ENCODE results near the gene COMTD1. TPM values are rescaled to one million over a fixed set of nuclear protein-coding genes. Genes with fewer than 3 reads are reported as not detected.

COMTD1 gene
- total and polyA plus RNA-seq, 2 of the 4 experiments (the other 2 are of a cell fraction), result 1.6 to 6.4 TPM

DNA sequence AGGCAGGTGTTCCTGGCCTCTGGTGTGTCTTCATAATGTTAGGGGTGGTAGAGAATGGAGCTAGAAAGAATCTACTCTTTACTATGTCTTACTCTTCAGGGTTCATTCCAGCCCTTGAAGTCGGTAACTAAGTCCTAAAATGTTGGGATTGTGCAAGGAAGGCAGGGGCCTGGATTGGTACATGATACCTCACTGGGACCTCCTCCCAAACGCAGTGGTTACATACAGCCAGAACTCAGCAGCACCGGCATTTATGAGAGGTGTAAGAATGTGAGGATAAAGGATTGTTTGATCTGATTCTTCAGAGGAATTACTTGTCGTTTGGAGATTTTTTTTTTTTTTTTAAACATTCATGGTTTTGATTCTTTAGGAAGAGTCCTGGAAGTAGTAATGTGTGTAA lies 6.9 kb downstream of the COMTD1 start:
- peak overlapping the region; percentile 53; the same call in 1 of the 2 replicates for H3K27ac ChIP-seq (ENCODE audit: insufficient read depth, low read length)

More for the DNA sequence above, 6.9 kb downstream of the COMTD1 start:
- no peak overlapping the region for H2BK20ac ChIP-seq (ENCODE audit: low read depth, low read length)
- intact Hi-C loops (cut with micrococcal nuclease) (no loop called here), dilution Hi-C loops (cut with HindIII; ENCODE audit: low sequenced_read_pairs, unreplicated experiment) (no loop called here), in situ Hi-C loops (cut with MboI; ENCODE audit: low sequenced_read_pairs) (loop anchor here (5.0 kb wide), 1 partner anchor 42 kb away; no protein-coding TSS in a partner anchor)
- no peak overlapping the region for H2AK9ac ChIP-seq (replicated peaks; ENCODE audit: low read depth, low read length, poor library complexity)
- H3K23ac ChIP-seq (ENCODE audit: low read depth, low read length), result peak overlapping the region; percentile 40; the same call in 1 of the 2 replicates
- ATAC-seq (ENCODE audit: low read depth), result no peak
- H2BK5ac ChIP-seq (ENCODE audit: low read depth, low read length, poor library complexity, severe bottlenecking), result peak overlapping the region; percentile 59
- peaks cover 36% of the 10 kb centered on the region for H3K36me3 ChIP-seq (ENCODE audit: control insufficient read depth, insufficient read depth, low read length)
- H3K9me1 ChIP-seq (ENCODE audit: insufficient read depth, low read length), result peaks cover 16% of the 10 kb centered on the region
- peaks cover 28% of the 10 kb centered on the region for H3K4me1 ChIP-seq (ENCODE audit: control insufficient read depth, insufficient read depth, low read length)
- H3K27me3 ChIP-seq (ENCODE audit: control insufficient read depth, insufficient read depth, low read length), result no peaks in the 10 kb centered on the region
- peak overlapping the region; percentile 22; the same call in 1 of the 2 replicates for H4K5ac ChIP-seq (ENCODE audit: low read depth, low read length)
- no peak overlapping the region for H2BK120ac ChIP-seq (ENCODE audit: low read depth, low read length)
- peaks cover 72% of the 10 kb centered on the region for H4K20me1 ChIP-seq (ENCODE audit: insufficient read depth, low read length)
- H2BK15ac ChIP-seq (ENCODE audit: low read depth, low read length), result no peak overlapping the region; the same call in 2 of the 3 replicates
- no peak for DNase-seq
- ChIA-PET POLR2A (ENCODE audit: unreplicated experiment) (no interaction called here), CTCF (no interaction called here)
- no peak overlapping the region for H3K4ac ChIP-seq (ENCODE audit: low read depth, low read length)
- no peak overlapping the region for H2AFZ ChIP-seq (replicated peaks; ENCODE audit: low read length, poor library complexity)
- H4K8ac ChIP-seq (ENCODE audit: low read depth in 2 of 2, low read length in 2 of 2), result no peak overlapping the region
- WGBS, 2 experiments (ENCODE audit: extremely low coverage in 2 of 2, insufficient read length in 1 of 2), result no CpG with 5 or more reads among the region's 4 CpGs
- H4K91ac ChIP-seq (ENCODE audit: insufficient read depth, low read depth, low read length), result no peak overlapping the region
- H2AK5ac ChIP-seq (ENCODE audit: low read depth, low read length), result peak overlapping the region; percentile 24; the same call in 1 of the 2 replicates
- peaks cover 12 to 58% of the 10 kb centered on the region in 2 experiments; a peak in 3 of 4 replicates for H3K79me1 ChIP-seq (ENCODE audit: low read depth in 1 of 2, low read length in 2 of 2)
- H3K18ac ChIP-seq (ENCODE audit: low read depth, low read length), result no peak overlapping the region
- no peaks in the 10 kb centered on the region for H3K9me3 ChIP-seq (ENCODE audit: control insufficient read depth, insufficient read depth, low read length)
- BruUV-seq (replicated peaks), result no TSS peak
- H3K9ac ChIP-seq (ENCODE audit: low read depth, low read length), result no peak overlapping the region
- peak overlapping the region; percentile 41; the same call in 1 of the 2 replicates for H3K14ac ChIP-seq (replicated peaks; ENCODE audit: low read depth, low read length)
- no peak overlapping the region for H3K4me3 ChIP-seq (ENCODE audit: insufficient read depth, low read depth, low read length)
- TF ChIP-seq POLR2A (IDR thresholded peaks at IDR 0.05; ENCODE audit: low read depth, low read length) (no peak), CEBPB (IDR thresholded peaks at IDR 0.05; ENCODE audit: low read depth, low read length) (0 out of 2 replicates have a peak, but pooled peaks have one; percentile 7)
- no peak overlapping the region for H3K4me2 ChIP-seq (ENCODE audit: low read depth, low read length)
- H3K56ac ChIP-seq (ENCODE audit: extremely low read depth, insufficient read depth, low read length), result no peak overlapping the region

All from IMR-90 (cell line).